Ammon's horn (tissue), 1 donor: ENCODE data around the gene BUB3.
"Not testable (repeated sequence)": the region's sequence is repeated elsewhere in the genome, so short reads cannot be mapped to it uniquely, and the experiment has no call there.

Experiments
- DNase-seq: peaks from one replicate; pipeline ENCODE4 v3.0.0-alpha.2; 2016; ENCODE audit warnings: low spot score

BUB3 gene

DNA sequence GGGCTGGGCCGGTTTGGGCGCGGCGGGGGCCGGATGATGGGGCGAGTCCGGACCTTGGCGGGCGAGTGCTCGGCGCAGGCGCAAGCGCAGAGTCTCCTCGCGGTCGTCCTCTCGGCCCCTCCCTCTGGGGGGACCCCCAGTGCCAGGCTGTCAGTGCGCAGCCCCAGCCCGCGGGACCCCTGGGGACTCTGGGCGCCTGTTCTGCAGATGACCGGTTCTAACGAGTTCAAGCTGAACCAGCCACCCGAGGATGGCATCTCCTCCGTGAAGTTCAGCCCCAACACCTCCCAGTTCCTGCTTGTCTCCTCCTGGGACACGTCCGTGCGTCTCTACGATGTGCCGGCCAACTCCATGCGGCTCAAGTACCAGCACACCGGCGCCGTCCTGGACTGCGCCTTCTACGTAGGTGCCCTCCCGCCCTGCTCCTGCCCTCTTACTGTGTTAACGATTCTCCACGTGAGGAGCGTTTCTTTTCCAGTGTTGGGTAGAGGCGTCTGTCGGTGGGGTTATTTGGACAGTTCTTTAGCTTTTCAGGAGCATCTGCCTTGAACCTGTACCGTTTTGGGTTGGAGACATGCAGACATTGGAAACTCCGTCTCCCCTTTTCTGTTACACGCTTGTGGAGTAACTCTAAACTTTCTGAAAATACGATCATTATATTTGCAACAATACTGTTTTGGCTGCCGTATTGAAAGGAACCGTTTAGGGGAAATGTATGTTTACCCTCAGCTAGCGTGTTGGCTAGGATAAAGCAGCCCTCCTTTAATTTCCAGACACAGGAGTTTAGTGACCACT, 706 bp downstream of the BUB3 start:
- DNase-seq = peak; percentile 60

DNA sequence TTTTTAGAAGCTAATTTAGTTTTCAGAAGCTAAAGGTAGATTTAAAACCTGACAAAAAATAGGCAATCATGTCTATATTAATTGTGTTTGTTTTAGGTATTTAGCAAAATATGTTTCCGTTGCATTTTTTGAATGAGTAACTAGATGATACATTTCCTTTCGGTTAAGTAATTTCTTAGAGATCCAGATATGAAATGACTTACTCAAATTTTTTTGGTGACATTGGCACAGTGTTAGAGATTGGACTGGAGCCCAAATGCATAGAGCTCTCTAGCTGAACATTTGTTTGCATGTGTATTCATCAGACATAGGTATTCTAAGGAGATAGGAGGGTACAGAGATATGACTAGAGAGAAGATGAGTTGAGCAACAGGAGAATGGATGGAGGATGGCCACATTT, 1.9 kb downstream of the BUB3 start:
- DNase-seq = no peak

DNA sequence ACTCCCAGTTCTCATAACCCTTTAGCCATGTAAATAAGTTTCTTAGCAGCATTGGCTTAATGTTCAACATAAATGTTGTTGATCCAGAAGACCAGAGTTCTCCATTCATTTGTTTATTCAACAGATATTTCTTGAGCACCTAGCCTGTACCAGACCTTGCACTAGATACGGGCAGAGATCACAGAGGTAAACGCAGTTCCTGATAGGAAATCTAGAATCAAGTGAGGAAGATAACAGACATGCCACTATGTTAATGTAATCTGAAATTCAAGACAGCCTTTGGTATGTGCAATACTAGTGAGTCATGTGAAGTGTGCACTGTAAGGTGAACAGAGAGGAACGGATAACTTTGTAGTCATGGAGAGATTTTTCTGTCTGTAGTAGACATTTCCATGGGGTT, 3.0 kb downstream of the BUB3 start:
- no peak for DNase-seq

DNA sequence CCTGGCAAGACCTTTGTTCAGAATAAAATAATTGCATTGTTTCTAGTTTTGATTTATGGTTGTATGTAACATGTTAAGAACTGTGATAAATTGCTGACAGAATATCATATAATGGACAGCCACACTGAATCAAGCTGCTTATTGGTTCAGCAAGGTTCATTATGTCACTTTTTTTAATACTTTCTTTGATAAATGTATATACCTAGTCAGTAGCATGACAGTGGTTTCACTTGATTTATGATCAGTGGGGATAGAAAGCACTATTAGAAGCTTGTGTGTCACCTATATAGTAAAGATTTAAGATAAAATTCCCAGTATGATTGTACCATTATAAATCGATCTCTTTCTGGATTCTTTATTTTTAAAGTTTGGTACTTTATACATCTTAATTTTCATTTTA, 4.5 kb downstream of the BUB3 start:
- no peak for DNase-seq

DNA sequence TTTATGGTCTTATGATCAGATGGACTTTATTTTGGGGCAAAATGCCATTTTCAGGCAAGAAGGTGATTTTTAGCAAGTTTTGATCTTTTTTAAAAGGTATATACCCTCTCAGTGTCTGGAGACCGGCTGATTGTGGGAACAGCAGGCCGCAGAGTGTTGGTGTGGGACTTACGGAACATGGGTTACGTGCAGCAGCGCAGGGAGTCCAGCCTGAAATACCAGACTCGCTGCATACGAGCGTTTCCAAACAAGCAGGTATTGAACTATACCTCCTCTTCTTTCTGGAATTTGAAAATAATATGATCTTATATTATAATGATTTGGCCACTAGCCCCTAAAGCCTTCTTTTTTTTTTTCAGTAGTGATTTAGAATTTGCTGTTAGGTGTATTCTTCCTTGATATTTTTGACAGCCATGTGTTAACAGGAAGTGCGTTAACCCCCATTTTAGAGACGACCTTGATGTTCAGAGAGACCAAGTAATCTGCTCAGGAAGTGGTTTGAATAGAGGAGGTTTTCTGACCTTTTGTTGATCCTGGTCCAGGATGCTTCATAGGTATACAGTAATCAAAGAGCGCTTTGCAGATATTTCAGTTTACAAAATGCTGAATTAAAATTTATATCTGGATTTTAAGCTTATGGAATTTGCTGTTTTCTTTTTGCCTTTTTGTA, 6.2 kb downstream of the BUB3 start:
- no peak for DNase-seq

DNA sequence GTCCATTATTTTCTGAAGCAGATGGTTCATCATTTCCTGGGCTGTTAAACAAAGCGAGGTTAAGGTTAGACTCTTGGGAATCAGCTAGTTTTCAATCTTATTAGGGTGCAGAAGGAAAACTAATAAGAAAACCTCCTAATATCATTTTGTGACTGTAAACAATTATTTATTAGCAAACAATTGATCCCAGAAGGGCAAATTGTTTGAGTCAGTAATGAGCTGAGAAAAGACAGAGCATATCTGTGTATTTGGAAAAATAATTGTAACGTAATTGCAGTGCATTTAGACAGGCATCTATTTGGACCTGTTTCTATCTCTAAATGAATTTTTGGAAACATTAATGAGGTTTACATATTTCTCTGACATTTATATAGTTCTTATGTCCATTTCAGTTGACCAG, 10.1 kb downstream of the BUB3 start:
- DNase-seq = no peak

DNA sequence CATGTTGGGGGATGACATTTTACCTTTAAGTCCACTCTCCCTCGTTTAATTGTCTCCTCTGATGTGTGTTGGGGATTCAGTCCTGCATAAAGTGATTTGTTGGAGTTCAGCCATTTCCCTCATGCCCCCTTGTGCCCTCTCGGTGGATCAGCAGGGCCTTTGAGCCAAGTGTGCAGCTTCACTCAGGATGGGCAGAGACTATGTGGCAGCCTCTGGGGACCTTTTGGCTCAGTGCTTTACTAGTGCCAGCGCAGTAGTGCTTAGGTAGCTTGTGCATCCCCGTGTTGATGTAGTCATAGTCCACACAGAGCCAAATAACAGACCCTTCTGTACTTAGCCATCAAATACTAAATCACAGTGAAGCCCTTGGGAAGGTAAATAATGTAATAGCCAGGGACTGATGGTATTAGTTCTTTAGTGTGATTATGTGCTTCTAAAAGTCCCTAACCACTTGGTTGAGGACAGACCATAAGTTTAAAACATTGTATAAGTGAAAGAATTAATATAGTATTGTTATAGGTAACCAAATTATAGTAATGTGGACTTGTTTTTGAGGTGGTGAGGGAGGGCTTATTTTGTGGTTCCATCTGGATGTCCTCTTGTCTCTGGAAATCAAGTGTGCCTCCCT, 11.4 kb downstream of the BUB3 start:
- no peak for DNase-seq

DNA sequence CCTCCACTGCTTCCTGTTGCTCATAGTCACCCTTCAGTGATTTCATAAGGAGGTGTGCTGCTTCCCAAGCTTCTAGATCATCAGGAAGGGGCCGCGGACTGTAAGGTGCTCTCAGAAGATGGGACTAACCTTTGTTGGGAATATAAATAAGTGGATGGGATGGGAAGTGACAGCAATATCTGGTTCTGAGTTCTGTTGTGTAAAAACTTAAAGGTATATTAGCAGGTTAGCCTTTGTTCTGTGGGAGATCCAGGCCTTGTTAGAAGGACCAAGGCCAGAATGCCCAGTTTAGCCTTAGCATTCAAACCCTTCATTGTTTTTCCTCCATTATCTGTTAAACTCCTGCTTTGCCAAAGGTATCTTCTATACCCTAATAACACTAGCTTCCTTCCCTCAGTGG, 12.4 kb downstream of the BUB3 start:
- no peak for DNase-seq

DNA sequence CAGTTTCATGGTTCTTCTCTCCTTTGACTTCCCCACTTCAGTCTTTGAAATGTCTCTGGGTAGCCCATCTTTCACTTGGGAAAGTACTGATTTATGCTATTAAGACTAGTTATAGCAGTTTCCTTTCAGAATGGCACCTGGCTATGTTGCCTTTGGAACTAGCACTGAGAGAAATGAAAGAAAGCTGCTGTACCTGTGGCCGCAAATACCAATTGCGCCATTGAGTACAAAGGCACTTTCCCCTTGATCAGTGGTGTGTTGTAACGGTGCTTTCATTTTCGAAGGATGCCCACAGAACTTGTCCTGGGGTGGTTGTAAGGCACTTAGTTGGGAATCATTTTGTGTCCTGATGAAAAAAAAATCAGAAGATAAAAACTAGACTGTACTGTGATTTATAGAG, 16.8 kb downstream of the BUB3 start:
- DNase-seq = no peak

DNA sequence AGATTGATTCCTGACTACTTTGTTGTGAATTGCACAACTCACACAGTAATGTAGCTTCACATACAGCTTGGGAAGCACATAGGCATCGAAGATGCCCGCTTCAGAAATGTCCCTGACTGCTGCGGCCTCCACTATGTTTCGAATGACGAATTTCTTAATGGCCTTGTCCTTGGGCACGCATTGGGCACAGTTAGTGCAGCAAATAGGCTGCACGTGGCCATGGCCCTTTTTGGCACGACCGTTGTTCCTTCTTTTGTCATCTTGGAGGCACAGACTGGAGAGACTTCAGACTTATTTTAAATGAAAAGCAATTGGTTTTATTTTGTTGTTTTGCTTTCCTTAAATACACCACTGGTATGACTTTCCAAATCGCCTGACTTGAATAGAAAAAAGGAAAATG, 17.4 kb downstream of the BUB3 start:
- DNase-seq = not testable (repeated sequence)

DNA sequence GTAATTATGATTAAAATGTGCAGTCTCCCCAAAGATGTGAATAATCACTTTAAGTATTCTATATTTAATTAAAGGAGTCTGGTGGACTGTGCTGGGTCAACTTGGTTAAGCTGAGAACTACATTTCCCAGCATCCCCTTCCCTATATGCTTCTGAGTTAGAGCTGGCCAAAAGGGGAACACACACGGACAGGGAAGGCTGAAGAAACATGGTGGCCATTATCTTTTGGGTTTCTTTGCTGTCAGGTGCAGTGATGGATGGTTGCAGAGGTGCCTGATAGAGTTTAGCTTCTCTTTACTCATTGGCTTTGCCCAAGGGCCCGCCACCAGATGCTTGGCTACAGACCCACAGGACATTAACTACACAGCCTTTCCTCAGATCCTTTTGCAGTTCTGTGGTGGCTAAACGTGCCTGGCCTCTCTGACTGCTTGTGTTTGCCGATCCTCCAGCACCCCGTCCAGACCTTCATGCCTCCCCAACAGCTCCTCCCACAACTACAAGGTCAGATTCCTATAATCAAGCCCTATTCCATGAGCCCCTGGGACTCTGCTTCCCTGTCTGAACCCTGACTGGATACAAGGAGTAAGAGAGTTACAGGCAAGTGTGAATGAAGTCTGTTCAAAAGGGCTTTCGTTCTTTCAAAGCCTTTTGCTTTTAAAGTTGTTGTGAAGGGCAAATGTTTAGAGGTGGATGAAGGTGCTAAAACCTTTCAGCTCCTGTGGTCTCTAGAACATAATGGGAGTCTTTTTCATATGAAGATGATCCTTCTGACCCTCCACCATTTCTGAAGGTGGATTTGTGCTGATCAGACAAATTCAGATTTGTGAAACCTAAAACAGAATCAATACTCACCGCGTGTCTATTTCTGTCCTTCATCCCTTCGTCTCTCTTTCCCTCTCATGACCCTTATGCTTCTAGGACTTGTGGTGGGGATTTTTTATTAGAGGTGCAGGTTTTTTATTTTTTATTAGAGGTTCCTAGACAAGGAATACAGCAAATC, 21.5 kb downstream of the BUB3 start:
- no peak for DNase-seq

DNA sequence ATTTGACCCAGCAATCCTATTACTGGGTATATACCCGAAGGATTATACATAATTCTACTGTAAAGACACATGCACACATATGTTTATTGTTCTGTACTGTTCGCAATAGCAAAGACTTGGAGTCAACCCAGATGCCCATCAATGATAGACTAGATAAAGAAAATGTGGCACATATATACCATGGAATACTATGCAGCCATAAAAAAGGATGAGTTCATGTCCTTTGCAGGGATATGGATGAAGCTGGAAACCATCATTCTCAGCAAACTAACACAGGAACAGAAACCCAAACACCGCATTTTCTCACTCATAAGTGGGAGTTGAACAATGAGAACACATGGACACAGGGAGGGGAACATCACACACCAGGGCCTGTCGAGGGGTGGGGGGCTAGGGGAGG, 24.2 kb downstream of the BUB3 start:
- not testable (repeated sequence) for DNase-seq

DNA sequence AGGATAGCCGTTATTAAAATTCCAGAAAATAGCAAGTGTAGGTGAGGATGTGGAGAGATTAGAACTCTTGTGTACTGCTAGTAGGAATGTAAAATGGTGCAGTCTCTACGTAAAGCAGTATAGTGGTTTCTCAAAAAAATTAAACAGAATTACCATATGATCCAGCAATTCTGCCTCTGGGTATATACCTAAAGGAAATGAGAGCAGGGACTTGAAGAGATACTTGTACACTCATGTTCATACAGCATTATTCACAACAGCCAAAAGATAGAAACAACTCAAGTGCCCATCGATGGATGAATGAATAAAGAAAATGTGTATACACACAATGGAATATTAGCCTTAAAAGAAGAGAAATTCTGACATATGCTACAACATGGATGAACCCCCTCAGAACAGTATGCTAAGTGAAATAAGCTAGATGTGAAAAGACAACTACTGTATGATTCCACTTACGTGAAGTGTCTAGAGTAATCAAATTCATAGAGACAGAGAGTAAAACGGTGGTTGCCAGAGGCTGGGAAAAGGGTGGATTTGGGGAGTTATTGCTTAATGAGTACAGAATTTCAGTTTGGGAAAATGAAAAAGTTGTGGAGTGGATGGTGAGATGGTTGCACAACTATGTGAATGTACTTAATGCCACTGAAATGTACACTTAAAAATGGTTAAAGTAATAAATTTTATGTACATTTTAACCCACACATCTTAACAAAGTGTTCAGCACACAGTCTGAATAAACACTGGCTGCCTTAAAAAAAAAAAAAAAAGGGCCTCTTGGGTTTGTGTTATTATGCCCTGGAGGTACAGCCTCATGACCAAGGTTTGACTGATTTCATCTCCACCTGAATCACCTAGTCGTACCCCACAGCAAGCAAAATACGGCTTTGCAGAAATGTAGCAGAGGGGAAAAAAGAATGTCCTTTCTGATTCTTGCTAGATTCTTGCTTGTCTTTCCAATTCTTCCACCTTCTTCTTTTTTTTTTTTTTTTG, 26.2 kb downstream of the BUB3 start:
- DNase-seq = no peak

DNA sequence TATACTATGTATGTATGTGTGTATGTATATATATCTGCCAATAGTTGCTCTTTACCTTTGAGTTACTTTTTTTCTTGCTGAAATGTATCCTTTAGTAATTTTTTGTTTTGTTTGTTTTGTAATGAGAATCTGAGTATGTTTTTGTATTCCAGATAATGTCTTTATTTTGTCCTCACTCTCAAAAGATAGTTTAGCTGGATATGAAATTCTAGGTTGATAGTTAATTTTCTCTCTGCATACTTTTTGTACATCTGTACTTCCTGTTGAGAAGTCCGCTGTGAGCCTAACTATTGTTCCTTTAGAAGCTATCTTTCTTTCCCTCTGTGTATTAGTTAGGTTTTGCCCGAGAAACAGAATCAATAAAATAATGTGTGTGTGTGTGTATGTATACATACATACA, 29.5 kb downstream of the BUB3 start:
- DNase-seq = no peak

DNA sequence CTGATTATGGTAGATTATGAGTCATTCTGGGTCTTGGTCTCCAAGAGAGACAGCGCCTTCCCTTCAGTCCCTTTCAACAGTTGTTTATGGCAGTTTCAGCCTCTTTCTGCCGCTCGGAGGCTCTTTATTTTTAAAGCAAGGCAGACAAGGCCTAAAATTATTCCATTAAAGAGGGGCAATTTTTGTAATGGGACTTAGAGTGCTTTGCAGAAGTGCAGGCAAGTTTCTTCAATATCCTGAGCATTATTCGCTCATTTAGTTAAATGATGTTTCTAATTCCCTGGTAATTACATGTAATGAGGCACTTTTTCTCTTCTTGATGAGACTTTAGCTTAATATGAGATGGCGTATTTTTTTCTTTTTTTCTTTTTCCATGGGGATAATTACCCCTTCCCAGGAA, 33.6 kb downstream of the BUB3 start:
- no peak for DNase-seq

DNA sequence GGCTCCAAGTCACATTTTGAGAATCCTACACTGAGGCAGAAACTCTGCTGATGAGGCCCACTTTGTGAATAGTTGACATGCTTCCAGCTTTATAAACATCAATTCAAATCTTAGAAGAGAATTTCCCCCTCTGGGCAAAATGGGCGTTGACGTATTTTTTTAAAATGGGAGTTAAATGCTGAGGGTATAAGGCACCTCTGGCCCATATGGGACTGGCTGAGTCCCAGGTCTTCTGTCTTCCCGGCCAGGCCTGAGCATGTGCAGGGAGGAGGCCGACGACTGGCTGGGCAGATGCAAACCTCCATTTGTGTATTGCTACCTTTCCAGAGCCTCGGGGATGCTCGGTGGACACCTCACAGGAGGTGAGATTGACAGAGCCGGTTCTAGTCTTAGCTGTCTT, 37.7 kb downstream of the BUB3 start:
- no peak for DNase-seq

DNA sequence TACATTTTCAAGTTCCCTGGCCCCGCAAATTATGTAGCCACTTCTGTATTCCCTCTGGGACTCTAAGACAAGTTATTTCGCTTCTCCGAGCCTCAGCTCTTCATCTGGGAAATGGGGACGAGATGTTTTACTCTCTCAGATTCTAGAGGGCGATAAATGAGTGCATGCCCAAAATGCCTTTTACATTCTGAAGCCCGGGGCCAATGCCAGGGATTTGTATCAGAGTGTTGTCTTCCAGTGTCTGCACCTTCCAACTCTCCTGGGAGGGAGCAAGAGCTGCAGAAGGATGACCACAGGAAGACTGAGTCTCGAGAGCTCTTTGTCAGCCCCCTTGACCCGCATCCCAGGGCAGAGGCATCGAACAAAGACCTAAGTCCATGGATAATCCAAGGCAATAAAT, 39.9 kb downstream of the BUB3 start:
- no peak for DNase-seq

DNA sequence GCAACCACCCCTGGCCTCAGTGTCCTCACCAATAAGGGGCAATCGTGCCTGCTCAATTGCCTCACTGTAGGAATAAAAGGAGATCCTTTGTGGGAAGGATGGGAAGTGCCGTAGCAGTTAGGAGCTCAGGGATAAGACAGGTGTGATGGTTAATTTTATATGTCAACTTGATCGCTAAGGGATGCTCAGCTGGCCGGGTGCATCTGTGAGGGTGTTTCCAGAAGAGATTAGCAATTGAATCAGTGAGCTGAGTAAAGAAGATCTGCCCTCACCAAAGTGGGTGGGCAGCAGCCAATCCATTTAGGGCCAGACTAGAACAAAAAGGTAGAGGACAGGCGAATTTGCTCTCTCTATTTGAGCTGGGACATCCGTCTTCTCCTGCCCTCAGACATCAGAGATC, 46.3 kb downstream of the BUB3 start:
- DNase-seq = no peak

DNA sequence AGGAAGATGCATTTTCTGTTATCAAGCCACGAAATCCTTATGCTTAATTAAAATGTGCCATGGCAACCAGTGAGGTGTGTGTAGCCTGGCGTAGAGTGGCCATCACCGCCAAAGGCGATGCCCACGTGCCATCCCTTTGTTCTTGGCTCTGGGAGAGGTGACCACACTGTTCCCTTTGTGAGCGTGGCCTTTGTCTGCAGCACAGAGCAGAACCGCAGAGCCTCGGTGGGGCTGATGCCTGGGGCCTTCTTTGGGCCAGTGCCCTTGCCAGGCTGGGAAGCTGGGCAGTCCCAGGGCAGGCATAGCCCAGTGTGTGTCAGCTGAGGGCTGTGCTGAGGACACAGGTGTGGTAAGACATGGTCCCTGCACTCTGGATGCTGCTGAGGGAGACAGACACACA, 48.3 kb downstream of the BUB3 start:
- DNase-seq = no peak

DNA sequence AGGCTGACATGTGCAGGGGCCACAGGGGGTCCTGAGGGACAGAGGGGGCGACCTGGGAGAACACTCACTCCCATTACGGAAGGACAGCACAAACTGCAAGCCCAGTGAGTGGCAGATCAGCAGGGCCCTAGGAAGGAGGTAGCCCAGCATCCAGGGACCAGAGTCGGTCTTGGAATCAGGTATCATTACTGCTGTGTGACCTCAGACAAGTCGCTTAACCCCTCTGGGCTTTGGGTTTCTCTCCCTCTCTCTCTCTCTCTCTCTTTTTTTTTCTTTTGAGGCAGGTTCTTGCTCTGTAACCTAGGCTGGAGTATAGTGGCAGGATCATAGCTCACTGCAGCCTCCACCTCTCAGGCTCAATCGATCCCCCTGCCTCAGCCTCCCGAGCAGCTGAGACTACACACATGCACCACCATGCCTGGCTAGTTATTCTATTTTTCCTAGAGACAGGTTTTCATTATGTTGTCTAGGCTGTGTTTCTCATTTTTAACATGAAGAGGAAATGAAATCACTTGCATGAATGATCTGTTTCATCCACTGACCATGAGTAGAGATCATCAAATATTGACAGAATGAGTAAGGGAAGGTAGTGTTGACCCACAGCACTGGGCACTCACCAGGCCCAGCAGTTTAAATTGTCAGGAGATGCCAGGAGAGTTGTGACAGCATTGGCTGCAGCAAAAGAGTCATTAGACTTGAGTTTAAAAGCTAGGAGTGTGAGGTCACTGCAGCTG, 49.4 kb downstream of the BUB3 start:
- no peak for DNase-seq
